Astrocyte (in vitro differentiated cells and primary cell): ENCODE data around the gene CLMN.

Source experiments
- CTCF ChIP-seq: IDR thresholded peaks from 2 replicates; pipeline ENCODE4 v1.5.1; 2011; ENCODE audit warnings: low read depth, mild to moderate bottlenecking, inconsistent platforms, low read length, moderate library complexity; ENCODE audit not compliant: insufficient read depth
- EZH2 ChIP-seq: IDR thresholded peaks from 2 replicates; pipeline ENCODE4 v1.6.1; 2012; ENCODE audit warnings: mild to moderate bottlenecking, low read length, inconsistent platforms; ENCODE audit not compliant: insufficient read depth

- no peak for TF ChIP-seq CTCF
- TF ChIP-seq EZH2: no peak
Observed at GRCh38 chr14:95317817-95318343, 1.8 kb downstream of the CLMN start.
